ENCODE measurements around the gene PCYT1B.

GRCh38 chrX:24563291-24564010, 83.7 kb downstream of the PCYT1B start:
- TF ChIP-seq CTCF (IDR thresholded peaks at IDR 0.05) = no peak
- no peak for TF ChIP-seq POLR2A (IDR thresholded peaks at IDR 0.05)

Measured in testis (tissue), 2 donors.